HEK293 (cell line): ENCODE results near the gene TMEM47.

ENCODE experiments used
- CTCF ChIA-PET: fragments of 350-600 bp; formaldehyde crosslinking; extraction: SDS; loops from one replicate; lab custom pipeline; 2021; ENCODE audit warnings: antibody characterized with exemption; lab: Yijun Ruan, JAX
- POLR2A ChIA-PET: fragments of 300-600 bp; formaldehyde crosslinking; extraction: SDS; loops from one replicate; lab custom pipeline; 2020; ENCODE audit warnings: antibody characterized with exemption, inconsistent platforms; lab: Yijun Ruan, JAX
- H3K27ac ChIP-seq: fragments of 200-500 bp; sonication (Bioruptor generic); 2 replicates; pipeline ENCODE4 v1.5.1; 2014; ENCODE audit warnings: low read depth, low read length, control low read depth, inconsistent platforms; ENCODE audit errors: extremely low read depth
- H3K36me3 ChIP-seq, 2 experiments: fragments of 200-500 bp in 1 of 2; sonication (Bioruptor generic) in 1 of 2; 1 replicate in 1 of 2; 2 replicates in 1 of 2; pipeline ENCODE4 v1.5.1; 2014 to 2017; ENCODE audit warnings: inconsistent platforms in 2 of 2, low read length in 2 of 2; ENCODE audit not compliant: control insufficient read depth in 2 of 2, insufficient read depth in 1 of 2
- H3K4me1 ChIP-seq: fragments of 200-500 bp; sonication (Bioruptor generic); 2 replicates; pipeline ENCODE4 v1.5.1; 2014; ENCODE audit warnings: mild to moderate bottlenecking, low read length, inconsistent platforms; ENCODE audit not compliant: control insufficient read depth, insufficient read depth
- H3K4me3 ChIP-seq: 2 replicates; pipeline ENCODE4 v1.5.1; 2011; ENCODE audit warnings: low read depth, mild to moderate bottlenecking, control low read depth, low read length, moderate library complexity
- H3K9me3 ChIP-seq: fragments of 200-500 bp; sonication (Bioruptor generic); 2 replicates; pipeline ENCODE4 v1.5.1; 2014; ENCODE audit warnings: low read depth, low read length, inconsistent platforms; ENCODE audit not compliant: control insufficient read depth, insufficient read depth
- GFI1B ChIP-seq: fragments of 450-650 bp; formaldehyde crosslinking; IDR thresholded peaks from 2 replicates; pipeline ENCODE4 v1.5.1; 2016; ENCODE audit warnings: missing biosample characterization, missing genetic modification characterization
- KLF10 ChIP-seq: fragments of 450-650 bp; IDR thresholded peaks from 2 replicates; pipeline ENCODE4 v1.5.1; 2018; ENCODE audit warnings: missing biosample characterization, mild to moderate bottlenecking, missing genetic modification characterization
- MZF1 ChIP-seq: fragments of 450-650 bp; formaldehyde crosslinking; IDR thresholded peaks from 2 replicates; pipeline ENCODE4 v1.5.1; 2017; ENCODE audit warnings: missing biosample characterization, missing genetic modification characterization, borderline replicate concordance
- TCF7L2 ChIP-seq: IDR thresholded peaks from 2 replicates; pipeline ENCODE4 v1.6.1; 2011; ENCODE audit warnings: low read depth, mild to moderate bottlenecking, inconsistent platforms, low read length, moderate library complexity, borderline replicate concordance
- ZNF114 ChIP-seq: fragments of 450-650 bp; formaldehyde crosslinking; IDR thresholded peaks from 2 replicates; pipeline ENCODE4 v1.5.0; 2017; ENCODE audit warnings: missing biosample characterization, missing genetic modification characterization
- ZNF473 ChIP-seq: fragments of 450-650 bp; formaldehyde crosslinking; IDR thresholded peaks from 2 replicates; pipeline ENCODE4 v1.5.1; 2017; ENCODE audit warnings: missing biosample characterization, missing genetic modification characterization
- ZNF48 ChIP-seq: fragments of 450-650 bp; formaldehyde crosslinking; IDR thresholded peaks from 2 replicates; pipeline ENCODE4 v1.5.1; 2016; ENCODE audit warnings: missing biosample characterization, missing genetic modification characterization
- ZNF544 ChIP-seq: fragments of 450-650 bp; formaldehyde crosslinking; IDR thresholded peaks from 2 replicates; pipeline ENCODE4 v1.5.0; 2017; ENCODE audit warnings: missing biosample characterization, missing genetic modification characterization
- ZNF558 ChIP-seq: fragments of 450-650 bp; formaldehyde crosslinking; IDR thresholded peaks from 2 replicates; pipeline ENCODE4 v1.5.1; 2016; ENCODE audit warnings: missing biosample characterization, missing genetic modification characterization
- ZNF560 ChIP-seq: fragments of 450-650 bp; formaldehyde crosslinking; IDR thresholded peaks from 2 replicates; pipeline ENCODE4 v1.5.1; 2017; ENCODE audit warnings: missing biosample characterization, missing genetic modification characterization, borderline replicate concordance
- ZNF610 ChIP-seq: fragments of 450-650 bp; formaldehyde crosslinking; IDR thresholded peaks from 2 replicates; pipeline ENCODE4 v1.5.1; 2016; ENCODE audit warnings: missing biosample characterization, missing genetic modification characterization, borderline replicate concordance
- ZNF623 ChIP-seq: fragments of 450-650 bp; formaldehyde crosslinking; IDR thresholded peaks from 2 replicates; pipeline ENCODE4 v1.5.1; 2016; ENCODE audit warnings: missing biosample characterization, missing genetic modification characterization
- ZNF654 ChIP-seq: fragments of 450-650 bp; formaldehyde crosslinking; IDR thresholded peaks from 2 replicates; pipeline ENCODE4 v1.5.1; 2016; ENCODE audit warnings: low read depth, missing biosample characterization, missing genetic modification characterization
- ZNF791 ChIP-seq: fragments of 450-650 bp; formaldehyde crosslinking; IDR thresholded peaks from 2 replicates; pipeline ENCODE4 v1.5.1; 2016; ENCODE audit warnings: missing biosample characterization, missing genetic modification characterization
- ZNF792 ChIP-seq: fragments of 450-650 bp; formaldehyde crosslinking; IDR thresholded peaks from 2 replicates; pipeline ENCODE4 v1.5.1; 2016; ENCODE audit warnings: missing biosample characterization, missing genetic modification characterization
- ZXDB ChIP-seq: fragments of 450-650 bp; formaldehyde crosslinking; IDR thresholded peaks from 2 replicates; pipeline ENCODE4 v1.5.1; 2016; ENCODE audit warnings: missing biosample characterization, missing genetic modification characterization
- TF ChIP-seq, protein P1 (sequence below): fragments of 450-650 bp; formaldehyde crosslinking; IDR thresholded peaks from 2 replicates; pipeline ENCODE4 v1.5.1; 2016; ENCODE audit warnings: missing biosample characterization, missing genetic modification characterization
- TF ChIP-seq, protein P2 (sequence below): fragments of 450-650 bp; formaldehyde crosslinking; IDR thresholded peaks from 2 replicates; pipeline ENCODE4 v1.5.1; 2016; ENCODE audit warnings: missing biosample characterization, missing genetic modification characterization, borderline replicate concordance
- TF ChIP-seq, protein P3 (sequence below): fragments of 450-650 bp; formaldehyde crosslinking; IDR thresholded peaks from 2 replicates; pipeline ENCODE4 v1.5.1; 2016; ENCODE audit warnings: missing biosample characterization, missing genetic modification characterization
- TF ChIP-seq, protein P4 (sequence below): fragments of 450-650 bp; formaldehyde crosslinking; IDR thresholded peaks from 2 replicates; pipeline ENCODE4 v1.5.1; 2016; ENCODE audit warnings: missing biosample characterization, missing genetic modification characterization
- TF ChIP-seq, protein P5 (sequence below): fragments of 450-650 bp; formaldehyde crosslinking; IDR thresholded peaks from 2 replicates; pipeline ENCODE4; 2016; ENCODE audit warnings: missing biosample characterization, missing genetic modification characterization
- TF ChIP-seq, protein P6 (sequence below): sonication (generic); formaldehyde crosslinking; IDR thresholded peaks from 2 replicates; pipeline ENCODE4 v1.8.1; 2022; ENCODE audit warnings: mild to moderate bottlenecking, moderate library complexity, missing genetic modification reagents

TMEM47 gene

DNA sequence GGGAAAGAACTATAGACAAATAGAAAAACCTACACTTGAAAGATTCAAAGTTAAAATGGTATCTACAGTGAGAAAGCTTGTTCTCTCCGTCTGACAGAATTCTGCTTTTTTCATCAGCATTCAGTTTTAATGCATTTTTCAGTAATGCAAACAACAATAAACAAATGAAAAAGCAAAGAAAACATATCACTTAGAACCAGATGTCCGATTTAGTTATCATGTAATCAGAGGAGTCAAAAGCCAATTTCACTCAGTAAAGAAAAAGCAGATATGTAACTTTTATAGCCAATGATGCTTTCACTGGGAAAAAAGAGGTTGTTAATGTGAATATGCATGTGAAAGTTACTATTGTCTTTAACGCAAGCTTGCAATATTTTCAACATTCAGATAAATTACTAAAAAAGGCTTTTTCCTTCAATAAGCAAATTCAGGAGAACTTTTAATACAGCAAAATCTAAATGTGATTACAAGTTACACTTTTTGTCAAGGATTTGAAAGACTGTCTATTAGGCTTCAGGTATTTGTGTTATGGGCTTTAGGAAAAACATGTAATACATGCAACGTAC lies 70.7 kb downstream of the TMEM47 start:
- H3K27ac ChIP-seq: no peak overlapping the region
- H3K9me3 ChIP-seq: no peaks in the 10 kb centered on the region
- H3K4me3 ChIP-seq: no peak overlapping the region
- CTCF ChIA-PET: interaction anchor here (0.7 kb wide), 1 partner anchor 26 kb away, joined by 4 read pairs; no protein-coding TSS in a partner anchor
- H3K4me1 ChIP-seq: no peaks in the 10 kb centered on the region
- no peak for TF ChIP-seq GFI1B (tag by site-specific recombination)
- TF ChIP-seq KLF10: no peak
- no peak for TF ChIP-seq ZNF654 (tag by site-specific recombination)
- no peak for TF ChIP-seq ZNF792 (tag by site-specific recombination)
- no peak for TF ChIP-seq ZNF473 (tag by site-specific recombination)
- POLR2A ChIA-PET: no interaction called here
- H3K36me3 ChIP-seq: no peaks in the 10 kb centered on the region

DNA sequence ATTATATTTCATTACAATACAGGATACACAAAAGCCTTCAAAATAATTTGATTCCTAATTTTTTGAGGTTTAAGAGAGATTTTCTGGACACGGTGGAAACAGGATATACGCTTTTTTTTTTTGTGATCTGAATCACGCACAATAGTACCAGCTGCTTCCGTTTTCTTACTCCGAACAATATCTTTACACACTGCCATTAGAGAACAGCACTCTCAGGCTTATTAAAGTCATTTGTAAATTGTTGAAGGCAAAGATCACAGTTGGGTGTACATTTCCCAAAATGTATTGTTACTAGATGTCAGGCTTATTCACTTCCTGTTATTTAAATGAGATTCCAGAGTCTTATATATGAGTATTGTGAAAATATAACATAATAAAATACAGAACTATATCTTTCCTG lies 71.5 kb downstream of the TMEM47 start:
- ChIA-PET CTCF (interaction anchor here (0.6 to 0.7 kb wide), 2 partner anchors 9 to 363 kb away, joined by 3 to 5 read pairs; no protein-coding TSS in a partner anchor), POLR2A (no interaction called here)
- Histone ChIP-seq H3K36me3 (no peaks in the 10 kb centered on the region), H3K4me3 (no peak overlapping the region), H3K4me1 (no peaks in the 10 kb centered on the region), H3K9me3 (no peaks in the 10 kb centered on the region), H3K27ac (no peak overlapping the region)
- TF ChIP-seq, protein P1, sequence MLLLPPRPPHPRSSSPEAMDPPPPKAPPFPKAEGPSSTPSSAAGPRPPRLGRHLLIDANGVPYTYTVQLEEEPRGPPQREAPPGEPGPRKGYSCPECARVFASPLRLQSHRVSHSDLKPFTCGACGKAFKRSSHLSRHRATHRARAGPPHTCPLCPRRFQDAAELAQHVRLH (tag by site-specific recombination): no peak
- TF ChIP-seq, protein P2, sequence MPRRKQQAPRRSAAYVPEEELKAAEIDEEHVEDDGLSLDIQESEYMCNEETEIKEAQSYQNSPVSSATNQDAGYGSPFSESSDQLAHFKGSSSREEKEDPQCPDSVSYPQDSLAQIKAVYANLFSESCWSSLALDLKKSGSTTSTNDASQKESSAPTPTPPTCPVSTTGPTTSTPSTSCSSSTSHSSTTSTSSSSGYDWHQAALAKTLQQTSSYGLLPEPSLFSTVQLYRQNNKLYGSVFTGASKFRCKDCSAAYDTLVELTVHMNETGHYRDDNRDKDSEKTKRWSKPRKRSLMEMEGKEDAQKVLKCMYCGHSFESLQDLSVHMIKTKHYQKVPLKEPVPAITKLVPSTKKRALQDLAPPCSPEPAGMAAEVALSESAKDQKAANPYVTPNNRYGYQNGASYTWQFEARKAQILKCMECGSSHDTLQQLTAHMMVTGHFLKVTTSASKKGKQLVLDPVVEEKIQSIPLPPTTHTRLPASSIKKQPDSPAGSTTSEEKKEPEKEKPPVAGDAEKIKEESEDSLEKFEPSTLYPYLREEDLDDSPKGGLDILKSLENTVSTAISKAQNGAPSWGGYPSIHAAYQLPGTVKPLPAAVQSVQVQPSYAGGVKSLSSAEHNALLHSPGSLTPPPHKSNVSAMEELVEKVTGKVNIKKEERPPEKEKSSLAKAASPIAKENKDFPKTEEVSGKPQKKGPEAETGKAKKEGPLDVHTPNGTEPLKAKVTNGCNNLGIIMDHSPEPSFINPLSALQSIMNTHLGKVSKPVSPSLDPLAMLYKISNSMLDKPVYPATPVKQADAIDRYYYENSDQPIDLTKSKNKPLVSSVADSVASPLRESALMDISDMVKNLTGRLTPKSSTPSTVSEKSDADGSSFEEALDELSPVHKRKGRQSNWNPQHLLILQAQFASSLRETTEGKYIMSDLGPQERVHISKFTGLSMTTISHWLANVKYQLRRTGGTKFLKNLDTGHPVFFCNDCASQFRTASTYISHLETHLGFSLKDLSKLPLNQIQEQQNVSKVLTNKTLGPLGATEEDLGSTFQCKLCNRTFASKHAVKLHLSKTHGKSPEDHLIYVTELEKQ (tag by site-specific recombination): no peak
- TF ChIP-seq, protein P3, sequence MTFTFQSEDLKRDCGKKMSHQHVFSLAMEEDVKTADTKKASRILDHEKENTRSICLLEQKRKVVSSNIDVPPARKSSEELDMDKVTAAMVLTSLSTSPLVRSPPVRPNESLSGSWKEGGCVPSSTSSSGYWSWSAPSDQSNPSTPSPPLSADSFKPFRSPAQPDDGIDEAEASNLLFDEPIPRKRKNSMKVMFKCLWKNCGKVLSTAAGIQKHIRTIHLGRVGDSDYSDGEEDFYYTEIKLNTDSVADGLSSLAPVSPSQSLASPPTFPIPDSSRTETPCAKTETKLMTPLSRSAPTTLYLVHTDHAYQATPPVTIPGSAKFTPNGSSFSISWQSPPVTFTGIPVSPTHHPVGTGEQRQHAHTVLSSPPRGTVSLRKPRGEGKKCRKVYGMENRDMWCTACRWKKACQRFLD (tag by site-specific recombination): no peak
- TF ChIP-seq, protein P4, sequence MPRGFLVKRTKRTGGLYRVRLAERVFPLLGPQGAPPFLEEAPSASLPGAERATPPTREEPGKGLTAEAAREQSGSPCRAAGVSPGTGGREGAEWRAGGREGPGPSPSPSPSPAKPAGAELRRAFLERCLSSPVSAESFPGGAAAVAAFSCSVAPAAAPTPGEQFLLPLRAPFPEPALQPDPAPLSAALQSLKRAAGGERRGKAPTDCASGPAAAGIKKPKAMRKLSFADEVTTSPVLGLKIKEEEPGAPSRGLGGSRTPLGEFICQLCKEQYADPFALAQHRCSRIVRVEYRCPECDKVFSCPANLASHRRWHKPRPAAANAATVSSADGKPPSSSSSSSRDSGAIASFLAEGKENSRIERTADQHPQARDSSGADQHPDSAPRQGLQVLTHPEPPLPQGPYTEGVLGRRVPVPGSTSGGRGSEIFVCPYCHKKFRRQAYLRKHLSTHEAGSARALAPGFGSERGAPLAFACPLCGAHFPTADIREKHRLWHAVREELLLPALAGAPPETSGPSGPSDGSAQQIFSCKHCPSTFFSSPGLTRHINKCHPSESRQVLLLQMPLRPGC: no peak
- TF ChIP-seq TCF7L2 (no peak), ZNF791 (tag by site-specific recombination) (no peak), ZNF610 (no peak), ZNF544 (tag by site-specific recombination) (no peak), ZNF114 (tag by site-specific recombination) (no peak), ZNF48 (tag by site-specific recombination) (no peak), ZNF558 (tag by site-specific recombination) (no peak), ZNF623 (tag by site-specific recombination) (no peak), MZF1 (tag by site-specific recombination) (no peak), ZNF560 (tag by site-specific recombination) (no peak), ZNF473 (tag by site-specific recombination) (no peak), ZXDB (tag by site-specific recombination) (no peak)
- TF ChIP-seq, protein P5, sequence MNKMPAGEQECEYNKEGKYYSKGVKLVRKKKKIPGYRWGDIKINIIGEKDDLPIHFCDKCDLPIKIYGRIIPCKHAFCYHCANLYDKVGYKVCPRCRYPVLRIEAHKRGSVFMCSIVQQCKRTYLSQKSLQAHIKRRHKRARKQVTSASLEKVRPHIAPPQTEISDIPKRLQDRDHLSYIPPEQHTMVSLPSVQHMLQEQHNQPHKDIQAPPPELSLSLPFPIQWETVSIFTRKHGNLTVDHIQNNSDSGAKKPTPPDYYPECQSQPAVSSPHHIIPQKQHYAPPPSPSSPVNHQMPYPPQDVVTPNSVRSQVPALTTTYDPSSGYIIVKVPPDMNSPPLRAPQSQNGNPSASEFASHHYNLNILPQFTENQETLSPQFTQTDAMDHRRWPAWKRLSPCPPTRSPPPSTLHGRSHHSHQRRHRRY (tag by site-specific recombination): no peak
- TF ChIP-seq, protein P6, sequence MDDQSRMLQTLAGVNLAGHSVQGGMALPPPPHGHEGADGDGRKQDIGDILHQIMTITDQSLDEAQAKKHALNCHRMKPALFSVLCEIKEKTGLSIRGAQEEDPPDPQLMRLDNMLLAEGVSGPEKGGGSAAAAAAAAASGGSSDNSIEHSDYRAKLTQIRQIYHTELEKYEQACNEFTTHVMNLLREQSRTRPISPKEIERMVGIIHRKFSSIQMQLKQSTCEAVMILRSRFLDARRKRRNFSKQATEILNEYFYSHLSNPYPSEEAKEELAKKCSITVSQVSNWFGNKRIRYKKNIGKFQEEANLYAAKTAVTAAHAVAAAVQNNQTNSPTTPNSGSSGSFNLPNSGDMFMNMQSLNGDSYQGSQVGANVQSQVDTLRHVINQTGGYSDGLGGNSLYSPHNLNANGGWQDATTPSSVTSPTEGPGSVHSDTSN (CRISPR knock-in tag): no peak
